Testis (tissue), 3 donors: Measurements from ENCODE around the gene MRPL38. TPM values are rescaled to one million over a fixed set of nuclear protein-coding genes. Genes with fewer than 3 reads are reported as not detected.

ENCODE experiments used
- DNase-seq: peaks from one replicate; pipeline ENCODE4 v3.0.0-alpha.2; 2019
- H3K27ac ChIP-seq, 2 donors: fragments of 200-600 bp; sonication (generic); one replicate each; pipeline ENCODE4 v1.5.1; 2019
- H3K27me3 ChIP-seq: fragments of 200-600 bp; sonication (generic); one replicate; pipeline ENCODE4 v1.5.1; 2019
- H3K36me3 ChIP-seq: fragments of 200-600 bp; sonication (generic); one replicate; pipeline ENCODE4 v1.5.1; 2017; ENCODE audit warnings: low read depth; ENCODE audit errors: missing control alignments
- H3K4me1 ChIP-seq: fragments of 200-600 bp; sonication (generic); one replicate; pipeline ENCODE4 v1.5.1; 2019
- H3K4me3 ChIP-seq, 2 donors: fragments of 200-600 bp; sonication (generic); one replicate each; pipeline ENCODE4 v1.5.1; 2017 to 2019
- H3K9me3 ChIP-seq: fragments of 200-600 bp; sonication (generic); one replicate; pipeline ENCODE4 v1.5.1; 2017
- POLR2A ChIP-seq: fragments of 450-650 bp; IDR thresholded peaks from one replicate; pipeline ENCODE4 v1.6.1; 2017; ENCODE audit warnings: antibody characterized with exemption, mild to moderate bottlenecking, moderate library complexity
- WGBS, 2 donors: methylation state at CpG; one replicate each; pipeline ENCODE4 v1.1.5; 2018; 5-methylcytosine and 5-hydroxymethylcytosine counted together
- intact Hi-C: fragments of 100-400 bp; cut with DNase I; formaldehyde crosslinking; loops from one replicate; pipeline ENCODE4 v1.15.1; 2023; ENCODE audit warnings: low total_unique reads
- polyA plus RNA-seq: library from polyadenylated mRNA; stranded (reverse); fragments of 350-450 nt; fragmentation: Illumina TruSeq; extraction: RNeasy Lipid Tissue Mini Kit (QIAGEN cat#74804); gene quantifications from one replicate; pipeline ENCODE4 v1.2.3, GENCODE V29; 2014; ENCODE audit warnings: low read depth, low replicate concordance; ENCODE audit not compliant: insufficient read depth
- total RNA-seq, 2 donors: library from RNA; depleted of rRNA; stranded (reverse); fragments of >200 nt; gene quantifications; one replicate each; pipeline ENCODE4 v1.2.3, GENCODE V29; 2016
- TF ChIP-seq, protein P1 (sequence below), 3 experiments: fragments of 450-650 bp in 2 of 3; fragments of 200-600 bp in 1 of 3; sonication (generic) in 1 of 3; IDR thresholded peaks; one replicate each; pipeline ENCODE4 v1.5.1; 2016 to 2019; ENCODE audit warnings: antibody characterized with exemption in 3 of 3, mild to moderate bottlenecking in 2 of 3, moderate library complexity in 1 of 3

MRPL38 gene
- total and polyA plus RNA-seq, 3 donors from 2014 or later, result 88.2 to 101 (median 88.7) TPM

DNA sequence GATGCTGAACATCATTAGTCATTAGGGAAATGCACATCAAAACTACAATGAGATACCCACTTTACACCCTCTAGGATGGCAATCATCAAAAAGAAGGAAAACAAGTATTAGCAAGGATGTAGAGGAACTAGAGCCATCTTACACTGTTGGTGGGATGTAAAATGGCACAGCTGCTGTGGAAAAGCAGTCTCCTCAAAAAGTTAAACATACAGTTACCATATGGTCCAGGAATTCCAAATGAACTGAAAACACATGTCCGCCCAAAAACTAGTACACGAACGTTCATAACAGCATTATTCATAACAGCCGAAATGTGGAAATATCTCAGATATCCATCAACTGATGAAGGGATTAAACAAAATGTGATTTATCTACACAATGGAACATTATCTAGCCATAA is 29.1 kb upstream of the MRPL38 start:
- Histone ChIP-seq H3K27me3 (no peaks in the 10 kb centered on the region), H3K4me1 (peaks cover 6% of the 10 kb centered on the region), H3K9me3 (no peaks in the 10 kb centered on the region), H3K27ac (no peak overlapping the region), H3K36me3 (no peaks in the 10 kb centered on the region), H3K4me3 (no peak overlapping the region)
- 88 to 90% methylated on average over 4 of the region's 4 CpGs for WGBS, 2 donors
- intact Hi-C loops, result no loop called here
- no peak for DNase-seq
- TF ChIP-seq, protein P1, sequence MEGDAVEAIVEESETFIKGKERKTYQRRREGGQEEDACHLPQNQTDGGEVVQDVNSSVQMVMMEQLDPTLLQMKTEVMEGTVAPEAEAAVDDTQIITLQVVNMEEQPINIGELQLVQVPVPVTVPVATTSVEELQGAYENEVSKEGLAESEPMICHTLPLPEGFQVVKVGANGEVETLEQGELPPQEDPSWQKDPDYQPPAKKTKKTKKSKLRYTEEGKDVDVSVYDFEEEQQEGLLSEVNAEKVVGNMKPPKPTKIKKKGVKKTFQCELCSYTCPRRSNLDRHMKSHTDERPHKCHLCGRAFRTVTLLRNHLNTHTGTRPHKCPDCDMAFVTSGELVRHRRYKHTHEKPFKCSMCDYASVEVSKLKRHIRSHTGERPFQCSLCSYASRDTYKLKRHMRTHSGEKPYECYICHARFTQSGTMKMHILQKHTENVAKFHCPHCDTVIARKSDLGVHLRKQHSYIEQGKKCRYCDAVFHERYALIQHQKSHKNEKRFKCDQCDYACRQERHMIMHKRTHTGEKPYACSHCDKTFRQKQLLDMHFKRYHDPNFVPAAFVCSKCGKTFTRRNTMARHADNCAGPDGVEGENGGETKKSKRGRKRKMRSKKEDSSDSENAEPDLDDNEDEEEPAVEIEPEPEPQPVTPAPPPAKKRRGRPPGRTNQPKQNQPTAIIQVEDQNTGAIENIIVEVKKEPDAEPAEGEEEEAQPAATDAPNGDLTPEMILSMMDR (IDR thresholded peaks at IDR 0.05), result no peak
- no peak for TF ChIP-seq POLR2A

DNA sequence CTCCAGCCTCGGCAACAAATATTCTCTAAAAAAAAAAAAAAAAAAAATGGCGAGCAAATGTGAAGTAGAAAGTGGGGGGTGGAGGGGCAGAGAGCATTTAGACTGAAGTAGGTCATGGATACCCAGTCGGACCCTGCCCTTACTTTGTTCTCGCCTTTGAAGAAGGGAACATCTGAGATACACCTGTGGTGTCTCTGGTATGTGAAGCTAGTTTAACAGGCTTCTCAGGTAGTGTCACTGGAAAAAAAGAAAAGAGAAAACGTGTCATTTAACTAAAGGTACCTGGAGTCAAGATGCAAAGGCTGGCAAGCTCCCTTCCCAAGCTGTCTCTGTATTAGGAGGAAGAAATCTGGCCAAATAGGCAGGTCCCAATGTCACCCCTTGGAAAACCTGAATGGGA is 28.2 kb upstream of the MRPL38 start:
- no peak for DNase-seq
- intact Hi-C loops, result no loop called here
- TF ChIP-seq, protein P1 (IDR thresholded peaks at IDR 0.05), result no peak
- TF ChIP-seq POLR2A, result no peak
- WGBS, 2 donors, result 88 to 95% methylated on average over 5 of the region's 5 CpGs
- H3K9me3 ChIP-seq, result no peaks in the 10 kb centered on the region
- no peak overlapping the region for H3K4me3 ChIP-seq
- no peak overlapping the region for H3K27ac ChIP-seq
- peaks cover 6% of the 10 kb centered on the region for H3K4me1 ChIP-seq
- H3K27me3 ChIP-seq, result no peaks in the 10 kb centered on the region
- H3K36me3 ChIP-seq, result no peaks in the 10 kb centered on the region

DNA sequence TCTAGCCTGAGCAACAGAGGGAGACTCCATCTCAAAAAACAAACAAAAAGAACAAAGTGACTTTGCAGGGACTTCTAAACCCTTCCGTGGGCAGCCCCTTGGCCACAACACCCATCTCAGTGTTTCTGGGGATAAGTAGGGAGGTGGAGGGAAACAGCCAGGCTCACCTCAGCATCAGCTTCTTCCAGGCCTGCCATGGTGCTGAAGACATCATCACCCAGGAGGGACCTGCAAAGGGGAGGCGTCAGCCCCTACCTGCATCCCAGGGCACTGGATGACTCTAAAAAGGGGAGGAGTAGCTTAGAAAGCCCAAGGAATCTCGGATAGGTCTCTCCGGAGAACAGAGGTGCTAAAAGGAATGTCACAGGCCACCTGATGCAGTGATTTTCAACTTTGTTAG is 26.4 kb upstream of the MRPL38 start:
- H3K9me3 ChIP-seq, result no peaks in the 10 kb centered on the region
- H3K4me3 ChIP-seq, result no peak overlapping the region
- no peaks in the 10 kb centered on the region for H3K27me3 ChIP-seq
- no peak for DNase-seq
- no peak for TF ChIP-seq POLR2A
- TF ChIP-seq, protein P1 (IDR thresholded peaks at IDR 0.05), result no peak
- no peak overlapping the region for H3K27ac ChIP-seq
- intact Hi-C loops, result no loop called here
- peaks cover 6% of the 10 kb centered on the region for H3K4me1 ChIP-seq
- H3K36me3 ChIP-seq, result no peaks in the 10 kb centered on the region
- WGBS, 2 donors, result 87 to 94% methylated on average over 4 of the region's 4 CpGs

DNA sequence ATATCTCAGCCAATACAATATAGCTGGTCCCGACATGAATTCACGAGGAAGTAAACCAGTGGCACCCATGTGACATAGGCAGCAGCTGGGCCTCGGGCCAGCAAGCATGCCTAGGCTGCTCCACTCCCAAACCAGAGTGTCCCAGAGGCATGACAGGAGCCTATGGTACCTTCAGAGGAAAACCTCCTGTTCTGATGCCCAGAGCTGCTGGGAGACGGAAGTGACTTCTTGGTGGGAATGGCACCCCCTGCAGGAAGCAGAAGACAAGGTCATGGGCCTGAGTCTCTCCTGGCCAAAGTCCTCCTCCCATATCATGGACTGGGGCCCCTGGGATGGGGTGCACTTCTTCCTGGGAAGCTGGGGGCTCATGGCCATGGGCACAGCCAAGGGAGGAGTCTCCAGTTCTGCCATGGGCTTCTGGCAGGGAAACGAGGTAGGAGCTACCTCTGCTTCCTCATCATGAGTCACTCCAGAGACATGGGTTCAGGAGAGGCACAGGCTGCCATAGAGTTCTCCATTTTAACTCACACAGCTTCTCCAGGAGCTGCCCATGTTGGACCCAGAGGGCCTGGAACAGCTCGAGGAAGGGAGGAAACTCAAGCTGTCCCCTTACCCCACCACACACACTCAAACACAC is 22.7 kb upstream of the MRPL38 start:
- WGBS, 2 donors, result 83 to 88% methylated on average over 6 of the region's 6 CpGs
- no peak for TF ChIP-seq POLR2A
- TF ChIP-seq, protein P1 (IDR thresholded peaks at IDR 0.05), result peak in 1 of 3 experiments; percentile 14
- intact Hi-C loops, result no loop called here
- peaks cover 20% of the 10 kb centered on the region for H3K4me1 ChIP-seq
- H3K27ac ChIP-seq, result no peak overlapping the region
- no peak overlapping the region for H3K4me3 ChIP-seq
- H3K36me3 ChIP-seq, result no peaks in the 10 kb centered on the region
- no peaks in the 10 kb centered on the region for H3K27me3 ChIP-seq
- no peak for DNase-seq
- H3K9me3 ChIP-seq, result no peaks in the 10 kb centered on the region

DNA sequence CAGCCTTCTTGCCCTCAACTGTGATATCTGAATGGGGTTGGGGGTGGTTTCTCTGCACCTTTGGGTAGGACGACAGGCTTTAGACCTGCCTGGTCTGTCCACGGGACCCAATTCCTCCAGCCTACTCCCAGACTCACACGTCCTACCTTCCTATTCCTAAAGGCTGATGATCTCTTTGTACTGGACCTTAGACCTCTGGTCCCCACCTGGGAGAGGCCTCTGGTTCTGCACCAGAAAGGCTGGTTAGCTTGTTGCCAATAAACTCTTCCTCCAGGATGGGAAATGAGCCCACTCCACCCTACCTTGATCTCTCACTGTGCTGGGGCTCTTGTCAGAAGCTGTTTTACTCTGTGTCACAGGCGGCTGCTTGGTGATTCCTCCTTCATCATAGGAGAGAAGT is 21.8 kb upstream of the MRPL38 start:
- no peaks in the 10 kb centered on the region for H3K9me3 ChIP-seq
- peaks cover 19% of the 10 kb centered on the region for H3K4me1 ChIP-seq
- no peak overlapping the region for H3K4me3 ChIP-seq
- TF ChIP-seq, protein P1 (IDR thresholded peaks at IDR 0.05), result no peak
- no peak for TF ChIP-seq POLR2A
- WGBS, 2 donors, result 89 to 97% methylated on average over 3 to 4 of the region's 4 CpGs
- H3K36me3 ChIP-seq, result no peaks in the 10 kb centered on the region
- no peaks in the 10 kb centered on the region for H3K27me3 ChIP-seq
- no peak overlapping the region for H3K27ac ChIP-seq
- DNase-seq, result no peak
- intact Hi-C loops, result no loop called here
